Fibroblast of skin of back (primary cell): ENCODE data around the gene PFN2. TPM values are rescaled to one million over a fixed set of nuclear protein-coding genes. Genes with fewer than 3 reads are reported as not detected.
"Not testable (repeated sequence)": the region's sequence is repeated elsewhere in the genome, so short reads cannot be mapped to it uniquely, and the experiment has no call there.

Source experiments
- DNase-seq: peaks from one replicate; pipeline ENCODE4 v3.0.0-alpha.2; 2013
- polyA plus RNA-seq, 2 experiments: library from polyadenylated mRNA; unstranded; fragments of 120-200 nt; gene quantifications; one replicate each; pipeline ENCODE4 v1.2.1, GENCODE V29; 2013; ENCODE audit not compliant: insufficient read length in 2 of 2

PFN2 gene
- 307 TPM for polyA plus RNA-seq (2013, experiment 1 of 2; ENCODE audit: insufficient read length)
- polyA plus RNA-seq (2013, experiment 2 of 2; ENCODE audit: insufficient read length): 374 TPM

- DNase-seq: peak; percentile 84
These were observed at the start of gene PFN2 for GRCh38 chr3:149970716-149971402. Gene PFN2 (minus strand): TSS chr3:149970895. CDS start chr3:149970856, 39 bp downstream.

- no peak for DNase-seq
These were observed 45.2 kb upstream of the PFN2 start for GRCh38 chr3:150015901-150016300.

- DNase-seq: no peak
These were observed 44.1 kb upstream of the PFN2 start for GRCh38 chr3:150014782-150015181.

- DNase-seq: no peak
These were observed 43.1 kb upstream of the PFN2 start for GRCh38 chr3:150013801-150014200.

- DNase-seq: peak; percentile 52
These were observed 36.1 kb upstream of the PFN2 start for GRCh38 chr3:150006794-150007193.

GRCh38 chr3:150005243-150006112 is 34.8 kb upstream of the PFN2 start:
- peak; percentile 69 for DNase-seq

GRCh38 chr3:150000641-150001040 is 29.9 kb upstream of the PFN2 start:
- peak; percentile 71 for DNase-seq

- DNase-seq: no peak
These were observed 28.7 kb upstream of the PFN2 start for GRCh38 chr3:149999421-149999820.

- no peak for DNase-seq
These were observed 28.3 kb upstream of the PFN2 start for GRCh38 chr3:149998946-149999345.

GRCh38 chr3:149992416-149993058 is 21.8 kb upstream of the PFN2 start:
- no peak for DNase-seq

- DNase-seq: peak; percentile 95
These were observed 19.8 kb upstream of the PFN2 start for GRCh38 chr3:149990423-149990948.

- no peak for DNase-seq
These were observed 18.6 kb upstream of the PFN2 start for GRCh38 chr3:149989307-149989706.

- no peak for DNase-seq
These were observed 12.9 kb upstream of the PFN2 start for GRCh38 chr3:149983628-149984027.

- DNase-seq: not testable (repeated sequence)
These were observed 12.4 kb upstream of the PFN2 start for GRCh38 chr3:149983053-149983452.

- not testable (repeated sequence) for DNase-seq
These were observed 11.3 kb upstream of the PFN2 start for GRCh38 chr3:149981979-149982378.

GRCh38 chr3:149977386-149977785 is 6.7 kb upstream of the PFN2 start:
- DNase-seq: peak; percentile 91

- no peak for DNase-seq
These were observed 5.2 kb upstream of the PFN2 start for GRCh38 chr3:149975919-149976318.

GRCh38 chr3:149971403-149972075 is 844 bp upstream of the PFN2 start:
- peak; percentile 79 for DNase-seq

- DNase-seq: peak; percentile 82
These were observed 567 bp downstream of the PFN2 start for GRCh38 chr3:149969940-149970715.

- DNase-seq: peak; percentile 89
These were observed 1.4 kb downstream of the PFN2 start for GRCh38 chr3:149969110-149969939.
